ENCODE results near the gene MEIS2.

DNA sequence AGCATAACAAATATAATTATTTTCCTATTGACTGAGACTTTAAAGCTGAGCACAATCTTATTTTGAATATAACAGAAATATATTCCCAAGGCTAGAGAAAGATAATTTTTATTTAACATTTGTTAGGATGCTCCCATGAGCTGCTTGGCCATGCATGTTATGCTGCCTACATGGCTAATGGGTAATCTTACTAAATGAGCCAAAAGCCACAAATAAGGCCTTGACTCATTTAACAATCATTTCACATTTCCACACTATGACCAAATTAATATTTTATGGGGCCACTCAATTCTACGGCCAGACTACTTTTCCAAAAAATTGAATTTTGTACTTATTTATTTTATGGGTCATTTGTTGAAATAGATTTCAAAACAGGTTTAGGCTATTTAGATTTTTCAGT is 141.7 kb downstream of the MEIS2 start:
- TF ChIP-seq, protein P1, sequence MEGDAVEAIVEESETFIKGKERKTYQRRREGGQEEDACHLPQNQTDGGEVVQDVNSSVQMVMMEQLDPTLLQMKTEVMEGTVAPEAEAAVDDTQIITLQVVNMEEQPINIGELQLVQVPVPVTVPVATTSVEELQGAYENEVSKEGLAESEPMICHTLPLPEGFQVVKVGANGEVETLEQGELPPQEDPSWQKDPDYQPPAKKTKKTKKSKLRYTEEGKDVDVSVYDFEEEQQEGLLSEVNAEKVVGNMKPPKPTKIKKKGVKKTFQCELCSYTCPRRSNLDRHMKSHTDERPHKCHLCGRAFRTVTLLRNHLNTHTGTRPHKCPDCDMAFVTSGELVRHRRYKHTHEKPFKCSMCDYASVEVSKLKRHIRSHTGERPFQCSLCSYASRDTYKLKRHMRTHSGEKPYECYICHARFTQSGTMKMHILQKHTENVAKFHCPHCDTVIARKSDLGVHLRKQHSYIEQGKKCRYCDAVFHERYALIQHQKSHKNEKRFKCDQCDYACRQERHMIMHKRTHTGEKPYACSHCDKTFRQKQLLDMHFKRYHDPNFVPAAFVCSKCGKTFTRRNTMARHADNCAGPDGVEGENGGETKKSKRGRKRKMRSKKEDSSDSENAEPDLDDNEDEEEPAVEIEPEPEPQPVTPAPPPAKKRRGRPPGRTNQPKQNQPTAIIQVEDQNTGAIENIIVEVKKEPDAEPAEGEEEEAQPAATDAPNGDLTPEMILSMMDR (conservative IDR thresholded peaks at IDR 0.05 in 1 of 2, IDR thresholded peaks at IDR 0.05 in 1 of 2; ENCODE audit: extremely low read depth in 1 of 2, insufficient read depth in 1 of 2, low read depth in 1 of 2, low read length in 2 of 2): no peak
- TF ChIP-seq EZH2 (IDR thresholded peaks at IDR 0.05; ENCODE audit: borderline replicate concordance, low read length): no peak
